K562 (cell line): ENCODE measurements around the gene GNA15. TPM values are rescaled to one million over a fixed set of nuclear protein-coding genes. Genes with fewer than 3 reads are reported as not detected.
A peak's percentile ranks its signal among the peaks of the same experiment; 100 is the strongest.

ENCODE experiments used
- ERF ChIP-seq: fragments of 450-650 bp; formaldehyde crosslinking; IDR thresholded peaks from 2 replicates; pipeline ENCODE4 v1.4.0; 2020; ENCODE audit warnings: mild to moderate bottlenecking, mixed read lengths
- NFIC ChIP-seq: fragments of 450-650 bp; IDR thresholded peaks from 2 replicates; pipeline ENCODE4 v1.6.1; 2017; ENCODE audit warnings: mild to moderate bottlenecking, inconsistent platforms
- SMARCE1 ChIP-seq: fragments of 450-650 bp; IDR thresholded peaks from 2 replicates; pipeline ENCODE4 v1.7.1; 2016; ENCODE audit warnings: mild to moderate bottlenecking
- ZFX ChIP-seq: sonication (generic); formaldehyde crosslinking; IDR thresholded peaks from 2 replicates; pipeline ENCODE4 v1.8.0; 2022; ENCODE audit warnings: mild to moderate bottlenecking, missing genetic modification reagents, moderate library complexity
- ZNF766 ChIP-seq: fragments of 200-800 bp; sonication (Bioruptor generic); conservative IDR thresholded peaks from 2 replicates; pipeline ENCODE4 v1.6.1; 2016; ENCODE audit warnings: missing genetic modification characterization, missing compliant biosample characterization
- polyA plus RNA-seq, 8 experiments: library from polyadenylated mRNA; depleted of rRNA in 4 of 8; stranded (reverse) in 5 of 8; unstranded in 3 of 8; fragments of >200 nt; fragmentation: Nextera tagmentation in 2 of 8; fragmentation: Illumina TruSeq in 1 of 8; extraction: Ambion mirVana in 2 of 8; extraction: Trizol in 1 of 8; gene quantifications; 2 replicates each; pipeline versions ENCODE4 v1.2.1 to v1.2.3, GENCODE V29; 2011 to 2014; ENCODE audit warnings: inconsistent platforms in 1 of 8, missing spikeins in 1 of 8
- total RNA-seq, 7 experiments: library from RNA; depleted of rRNA in 6 of 7; stranded (reverse); fragments of >200 nt in 6 of 7; fragmentation: Illumina TruSeq in 2 of 7; extraction: Trizol in 2 of 7; gene quantifications; 2 replicates each; pipeline versions ENCODE4 v1.2.1 to v1.2.3, GENCODE V29; 2011 to 2021; ENCODE audit warnings: low replicate concordance in 1 of 7
- TF ChIP-seq, protein P1 (sequence below), 3 experiments: fragments of 200-800 bp in 1 of 3; fragments of 250-450 bp in 1 of 3; fragments of 450-650 bp in 1 of 3; sonication (Bioruptor Pico) in 1 of 3; sonication (Bioruptor generic) in 1 of 3; formaldehyde crosslinking in 1 of 3; IDR thresholded peaks; 2 replicates each; pipeline versions ENCODE4 v1.6.1 to v1.8.0; 2016 to 2022; ENCODE audit warnings: mild to moderate bottlenecking in 2 of 3, missing genetic modification characterization in 2 of 3, missing compliant biosample characterization in 1 of 3, moderate library complexity in 1 of 3
- TF ChIP-seq, protein P2 (sequence below), 2 experiments: fragments of 200-800 bp in 1 of 2; sonication (Bioruptor generic) in 1 of 2; sonication (generic) in 1 of 2; formaldehyde crosslinking in 1 of 2; IDR thresholded peaks in 1 of 2; conservative IDR thresholded peaks in 1 of 2; 2 replicates each; pipeline versions ENCODE4 v1.5.0 to v1.6.1; 2016 to 2020; ENCODE audit warnings: missing compliant biosample characterization in 1 of 2, missing genetic modification characterization in 1 of 2, missing genetic modification reagents in 1 of 2

The GNA15 gene
- total and polyA plus RNA-seq, 9 of the 15 experiments (the other 6 are each of a cell fraction or from before 2014, with no cell fraction given): 0.03 to 0.24 (median 0.11) TPM; not detected in 1

DNA sequence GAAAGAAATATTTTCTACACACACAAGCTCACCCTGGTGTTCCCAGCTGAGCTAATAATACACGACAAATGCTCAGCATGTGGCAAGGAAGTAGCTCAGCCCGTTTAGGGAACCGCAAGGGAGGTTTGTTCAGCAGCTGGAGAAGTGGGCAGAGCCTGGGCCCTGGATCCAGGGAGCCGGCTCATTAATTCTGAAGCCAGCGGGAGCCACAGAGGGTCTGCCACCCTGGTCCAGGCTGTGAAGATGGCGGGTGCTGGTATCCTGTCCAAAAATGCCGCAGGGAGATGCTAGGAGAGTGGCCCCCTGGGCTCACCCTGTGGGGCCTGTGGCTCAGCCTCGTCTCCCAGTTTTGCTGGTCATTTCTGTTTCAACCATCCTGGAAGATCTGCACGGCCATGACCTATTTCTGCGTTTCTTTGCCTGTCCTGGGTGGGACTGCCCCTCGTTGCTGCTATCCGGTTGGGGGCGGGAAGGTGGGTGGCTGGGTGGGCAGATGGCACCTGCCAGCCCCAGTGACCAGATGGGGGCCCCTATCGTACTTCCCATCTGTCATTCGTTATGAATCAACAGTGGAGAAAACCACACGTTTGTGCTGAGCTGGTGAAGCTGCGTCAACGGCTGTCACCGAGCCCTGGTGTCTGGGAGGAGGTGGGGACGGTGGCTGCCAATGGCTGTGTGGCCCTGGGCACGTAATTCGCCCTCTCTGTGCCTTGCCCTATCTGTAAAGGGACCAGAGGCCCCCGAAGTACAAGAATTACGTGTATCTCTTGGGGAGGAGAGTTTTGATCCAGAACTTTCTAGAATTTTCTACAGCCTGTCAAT is 2.7 kb upstream of the GNA15 start (continued):
- TF ChIP-seq, protein P1, sequence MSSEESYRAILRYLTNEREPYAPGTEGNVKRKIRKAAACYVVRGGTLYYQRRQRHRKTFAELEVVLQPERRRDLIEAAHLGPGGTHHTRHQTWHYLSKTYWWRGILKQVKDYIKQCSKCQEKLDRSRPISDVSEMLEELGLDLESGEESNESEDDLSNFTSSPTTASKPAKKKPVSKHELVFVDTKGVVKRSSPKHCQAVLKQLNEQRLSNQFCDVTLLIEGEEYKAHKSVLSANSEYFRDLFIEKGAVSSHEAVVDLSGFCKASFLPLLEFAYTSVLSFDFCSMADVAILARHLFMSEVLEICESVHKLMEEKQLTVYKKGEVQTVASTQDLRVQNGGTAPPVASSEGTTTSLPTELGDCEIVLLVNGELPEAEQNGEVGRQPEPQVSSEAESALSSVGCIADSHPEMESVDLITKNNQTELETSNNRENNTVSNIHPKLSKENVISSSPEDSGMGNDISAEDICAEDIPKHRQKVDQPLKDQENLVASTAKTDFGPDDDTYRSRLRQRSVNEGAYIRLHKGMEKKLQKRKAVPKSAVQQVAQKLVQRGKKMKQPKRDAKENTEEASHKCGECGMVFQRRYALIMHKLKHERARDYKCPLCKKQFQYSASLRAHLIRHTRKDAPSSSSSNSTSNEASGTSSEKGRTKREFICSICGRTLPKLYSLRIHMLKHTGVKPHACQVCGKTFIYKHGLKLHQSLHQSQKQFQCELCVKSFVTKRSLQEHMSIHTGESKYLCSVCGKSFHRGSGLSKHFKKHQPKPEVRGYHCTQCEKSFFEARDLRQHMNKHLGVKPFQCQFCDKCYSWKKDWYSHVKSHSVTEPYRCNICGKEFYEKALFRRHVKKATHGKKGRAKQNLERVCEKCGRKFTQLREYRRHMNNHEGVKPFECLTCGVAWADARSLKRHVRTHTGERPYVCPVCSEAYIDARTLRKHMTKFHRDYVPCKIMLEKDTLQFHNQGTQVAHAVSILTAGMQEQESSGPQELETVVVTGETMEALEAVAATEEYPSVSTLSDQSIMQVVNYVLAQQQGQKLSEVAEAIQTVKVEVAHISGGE (CRISPR knock-in tag; IDR thresholded peaks at IDR 0.05): peak in 1 of 3 experiments; percentile 68; a peak in 2 of 6 replicates
- TF ChIP-seq, protein P2, sequence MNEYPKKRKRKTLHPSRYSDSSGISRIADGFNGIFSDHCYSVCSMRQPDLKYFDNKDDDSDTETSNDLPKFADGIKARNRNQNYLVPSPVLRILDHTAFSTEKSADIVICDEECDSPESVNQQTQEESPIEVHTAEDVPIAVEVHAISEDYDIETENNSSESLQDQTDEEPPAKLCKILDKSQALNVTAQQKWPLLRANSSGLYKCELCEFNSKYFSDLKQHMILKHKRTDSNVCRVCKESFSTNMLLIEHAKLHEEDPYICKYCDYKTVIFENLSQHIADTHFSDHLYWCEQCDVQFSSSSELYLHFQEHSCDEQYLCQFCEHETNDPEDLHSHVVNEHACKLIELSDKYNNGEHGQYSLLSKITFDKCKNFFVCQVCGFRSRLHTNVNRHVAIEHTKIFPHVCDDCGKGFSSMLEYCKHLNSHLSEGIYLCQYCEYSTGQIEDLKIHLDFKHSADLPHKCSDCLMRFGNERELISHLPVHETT (CRISPR knock-in tag; conservative IDR thresholded peaks at IDR 0.05 in 1 of 2, IDR thresholded peaks at IDR 0.05 in 1 of 2): peak in 1 of 2 experiments; percentile 73; a peak in 1 of 4 replicates
- TF ChIP-seq ZFX: peak; percentile 18; the same call in 1 of the 2 replicates
- no peak; the same call in 1 of the 2 replicates for TF ChIP-seq ERF (CRISPR knock-in tag)
- 0 out of 2 replicates have a peak, but pooled peaks have one; percentile 5 for TF ChIP-seq NFIC
- TF ChIP-seq SMARCE1: peak; percentile 58; the same call in 1 of the 2 replicates
- peak; percentile 76 for TF ChIP-seq ZNF766 (CRISPR knock-in tag)
- TF ChIP-seq, all 486 proteins: peak for 59
